Astrocyte (in vitro differentiated cells and primary cell): ENCODE data around the gene LYL1. TPM values are rescaled to one million over a fixed set of nuclear protein-coding genes. Genes with fewer than 3 reads are reported as not detected.

Source experiments
- DNase-seq: peaks from one replicate; pipeline ENCODE4 v3.0.0-alpha.2; 2010; ENCODE audit warnings: low read depth
- FAIRE-seq: peaks from 2 replicates; lab custom pipeline; 2011; peaks lifted over from hg19 to GRCh38; lab: Jason Lieb, UNC
- H2AFZ ChIP-seq: 2 replicates; pipeline ENCODE4 v1.6.0; 2012; ENCODE audit warnings: low read depth, low read length, inconsistent platforms
- H3K27ac ChIP-seq: 2 replicates; pipeline ENCODE4 v1.5.1; 2011; ENCODE audit warnings: low read depth, low read length, inconsistent platforms
- H3K27me3 ChIP-seq: 2 replicates; pipeline ENCODE4 v1.6.0; 2011; ENCODE audit warnings: low read length, inconsistent platforms; ENCODE audit not compliant: insufficient read depth
- H3K36me3 ChIP-seq: 2 replicates; pipeline ENCODE4 v1.5.1; 2011; ENCODE audit warnings: low read length, inconsistent platforms; ENCODE audit not compliant: insufficient read depth
- H3K4me1 ChIP-seq: 2 replicates; pipeline ENCODE4 v1.5.1; 2011; ENCODE audit warnings: low read length, inconsistent platforms; ENCODE audit not compliant: insufficient read depth
- H3K4me2 ChIP-seq: 2 replicates; pipeline ENCODE4 v1.6.0; 2012; ENCODE audit warnings: low read length, inconsistent platforms
- H3K4me3 ChIP-seq: 2 replicates; pipeline ENCODE4 v1.5.1; 2011; ENCODE audit warnings: low read depth, mild to moderate bottlenecking, low read length, inconsistent platforms; ENCODE audit not compliant: insufficient read depth
- H3K79me2 ChIP-seq: 2 replicates; pipeline ENCODE4 v1.6.0; 2012; ENCODE audit warnings: mild to moderate bottlenecking, low read length, inconsistent platforms; ENCODE audit not compliant: insufficient read depth
- H3K9ac ChIP-seq: 2 replicates; pipeline ENCODE4 v1.6.0; 2012; ENCODE audit warnings: mild to moderate bottlenecking, low read length, inconsistent platforms
- H3K9me3 ChIP-seq: 2 replicates; pipeline ENCODE4 v1.5.1; 2012; ENCODE audit warnings: low read depth, mild to moderate bottlenecking, low read length, inconsistent platforms; ENCODE audit not compliant: insufficient read depth
- H4K20me1 ChIP-seq: 2 replicates; pipeline ENCODE4 v1.6.0; 2012; ENCODE audit warnings: low read length, inconsistent platforms; ENCODE audit not compliant: insufficient read depth
- H3K27ac Mint-ChIP-seq: one replicate; pipeline ENCODE4 v1.8.0; 2021; ENCODE audit warnings: mild to moderate bottlenecking, mixed read lengths; ENCODE audit not compliant: unreplicated experiment
- H3K27me3 Mint-ChIP-seq: one replicate; pipeline ENCODE4 v1.8.0; 2021; ENCODE audit warnings: low read depth, mixed read lengths; ENCODE audit not compliant: unreplicated experiment
- H3K36me3 Mint-ChIP-seq: one replicate; pipeline ENCODE4 v1.8.0; 2021; ENCODE audit warnings: low read depth, mixed read lengths; ENCODE audit not compliant: unreplicated experiment
- H3K4me1 Mint-ChIP-seq: one replicate; pipeline ENCODE4 v1.8.0; 2021; ENCODE audit warnings: low read depth, mixed read lengths; ENCODE audit not compliant: unreplicated experiment
- H3K4me3 Mint-ChIP-seq: one replicate; pipeline ENCODE4 v1.8.0; 2021; ENCODE audit warnings: mild to moderate bottlenecking, moderate library complexity, mixed read lengths; ENCODE audit not compliant: unreplicated experiment
- H3K9me3 Mint-ChIP-seq: one replicate; pipeline ENCODE4 v1.8.0; 2021; ENCODE audit warnings: mild to moderate bottlenecking, mixed read lengths; ENCODE audit not compliant: unreplicated experiment
- EZH2 ChIP-seq: IDR thresholded peaks from 2 replicates; pipeline ENCODE4 v1.6.1; 2012; ENCODE audit warnings: mild to moderate bottlenecking, low read length, inconsistent platforms; ENCODE audit not compliant: insufficient read depth
- total RNA-seq: library from RNA; stranded (reverse); gene quantifications from 2 replicates; pipeline ENCODE4 v1.2.1, GENCODE V29; 2021
- TF ChIP-seq, protein P1 (sequence below): IDR thresholded peaks from 2 replicates; pipeline ENCODE4 v1.5.1; 2011; ENCODE audit warnings: low read depth, mild to moderate bottlenecking, inconsistent platforms, low read length, moderate library complexity; ENCODE audit not compliant: insufficient read depth

LYL1 gene
- total RNA-seq, 1 donor from 2014 or later: 0.27 TPM

DNA sequence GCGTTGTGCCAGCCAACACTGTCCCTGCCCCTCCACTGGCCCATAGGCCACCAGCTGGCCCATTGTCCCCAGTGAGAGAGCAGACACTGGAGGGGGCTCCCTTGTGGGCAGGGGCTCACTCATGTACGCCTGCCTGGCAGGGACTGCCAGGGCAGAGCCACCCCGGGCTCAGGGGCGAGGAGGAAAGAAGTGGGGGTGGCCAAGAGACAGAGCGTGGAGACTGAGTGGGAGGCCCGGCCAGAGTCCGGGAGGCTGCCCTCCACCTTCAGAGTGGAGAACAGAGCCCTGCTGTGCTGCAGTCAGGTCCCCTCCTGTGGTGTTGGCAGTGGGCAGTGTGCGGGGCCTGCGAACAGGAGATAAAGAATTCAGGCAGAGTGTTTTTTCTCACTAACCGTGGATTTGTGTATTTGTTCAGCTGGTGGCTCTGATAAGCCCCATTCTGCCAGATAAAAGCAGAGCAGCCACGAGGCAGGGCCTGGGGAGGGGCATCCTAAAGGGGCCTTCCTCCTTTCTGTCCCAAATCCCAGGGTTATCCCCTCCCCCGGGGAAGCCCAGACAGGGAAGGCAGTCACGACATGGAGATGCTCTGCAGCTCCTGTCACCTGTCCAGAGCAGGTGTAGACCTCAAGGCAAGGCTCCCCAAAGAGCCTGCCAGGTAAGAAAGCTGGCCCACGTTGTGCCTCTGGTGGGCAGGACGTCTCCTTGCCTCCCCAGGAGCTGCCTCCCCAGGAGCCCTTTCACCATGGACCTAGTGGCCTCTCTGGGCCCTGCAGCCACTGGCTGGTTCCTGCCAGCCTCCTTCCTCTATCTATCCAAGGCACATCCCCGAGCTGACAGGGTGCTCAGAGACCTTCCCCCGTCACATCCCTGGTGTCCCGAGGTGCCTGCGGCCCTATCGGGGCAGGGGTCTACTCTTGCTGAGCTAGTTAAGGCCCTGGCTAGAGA lies 33.0 kb downstream of the LYL1 start:
- no peaks in the 10 kb centered on the region for H3K9me3 ChIP-seq
- peaks cover 2% of the 10 kb centered on the region for H3K36me3 ChIP-seq
- peaks cover 77% of the 10 kb centered on the region for H3K79me2 ChIP-seq
- H3K27ac ChIP-seq: no peak overlapping the region
- Mint-ChIP-seq H3K4me1 (no peaks in the 10 kb centered on the region), H3K36me3 (peaks cover 7% of the 10 kb centered on the region), H3K4me3 (no peak overlapping the region), H3K9me3 (no peaks in the 10 kb centered on the region), H3K27me3 (peaks cover 91% of the 10 kb centered on the region), H3K27ac (no peak overlapping the region)
- TF ChIP-seq EZH2: no peak
- TF ChIP-seq, protein P1, sequence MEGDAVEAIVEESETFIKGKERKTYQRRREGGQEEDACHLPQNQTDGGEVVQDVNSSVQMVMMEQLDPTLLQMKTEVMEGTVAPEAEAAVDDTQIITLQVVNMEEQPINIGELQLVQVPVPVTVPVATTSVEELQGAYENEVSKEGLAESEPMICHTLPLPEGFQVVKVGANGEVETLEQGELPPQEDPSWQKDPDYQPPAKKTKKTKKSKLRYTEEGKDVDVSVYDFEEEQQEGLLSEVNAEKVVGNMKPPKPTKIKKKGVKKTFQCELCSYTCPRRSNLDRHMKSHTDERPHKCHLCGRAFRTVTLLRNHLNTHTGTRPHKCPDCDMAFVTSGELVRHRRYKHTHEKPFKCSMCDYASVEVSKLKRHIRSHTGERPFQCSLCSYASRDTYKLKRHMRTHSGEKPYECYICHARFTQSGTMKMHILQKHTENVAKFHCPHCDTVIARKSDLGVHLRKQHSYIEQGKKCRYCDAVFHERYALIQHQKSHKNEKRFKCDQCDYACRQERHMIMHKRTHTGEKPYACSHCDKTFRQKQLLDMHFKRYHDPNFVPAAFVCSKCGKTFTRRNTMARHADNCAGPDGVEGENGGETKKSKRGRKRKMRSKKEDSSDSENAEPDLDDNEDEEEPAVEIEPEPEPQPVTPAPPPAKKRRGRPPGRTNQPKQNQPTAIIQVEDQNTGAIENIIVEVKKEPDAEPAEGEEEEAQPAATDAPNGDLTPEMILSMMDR: no peak
- H3K4me3 ChIP-seq: no peak overlapping the region
- peaks cover 92% of the 10 kb centered on the region for H4K20me1 ChIP-seq
- no peak overlapping the region for H2AFZ ChIP-seq
- FAIRE-seq (no peak), DNase-seq (no peak)
- H3K9ac ChIP-seq: no peak overlapping the region
- peak overlapping the region; percentile 36 for H3K4me2 ChIP-seq
- H3K4me1 ChIP-seq: peaks cover 12% of the 10 kb centered on the region
- no peaks in the 10 kb centered on the region for H3K27me3 ChIP-seq

DNA sequence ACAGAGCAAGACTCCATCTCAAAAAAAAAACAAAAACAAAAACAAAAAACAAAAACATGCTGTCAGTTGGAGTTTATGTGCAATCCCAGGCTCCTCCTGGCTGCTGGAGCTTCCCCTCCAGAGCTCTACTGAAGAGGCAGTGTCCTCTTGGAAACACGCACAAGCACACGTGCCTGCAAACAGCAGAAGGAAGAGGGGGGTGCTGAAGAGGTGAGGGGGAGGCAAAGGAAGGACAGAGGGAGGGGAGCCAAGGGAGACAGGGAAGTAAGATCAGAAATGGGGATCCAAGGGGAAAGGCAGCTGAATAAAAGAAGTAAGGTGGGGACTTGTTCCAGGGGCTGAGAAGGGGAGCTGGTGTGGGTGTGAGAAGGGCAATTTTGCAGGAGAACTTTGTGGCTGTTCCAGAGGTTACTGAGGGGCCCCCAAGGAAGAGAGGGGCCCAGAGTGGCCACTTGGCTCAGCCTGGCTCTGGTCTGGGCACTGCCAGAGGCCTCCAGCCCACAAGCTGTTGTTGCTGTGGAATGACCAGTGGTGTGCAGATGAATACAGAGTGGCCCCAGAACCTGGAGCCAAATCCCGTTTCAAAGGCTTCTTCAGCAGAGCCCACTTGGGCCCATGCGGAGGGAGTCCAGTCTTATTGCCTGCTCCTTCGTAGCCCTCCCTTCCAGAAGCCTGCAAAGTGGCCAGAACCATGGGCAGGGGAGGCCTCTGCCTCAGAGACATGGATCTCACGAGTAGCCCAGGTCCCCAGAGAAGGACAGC lies 34.4 kb downstream of the LYL1 start:
- no peak overlapping the region for H3K9ac ChIP-seq
- no peak overlapping the region for H3K4me2 ChIP-seq
- peaks cover 91% of the 10 kb centered on the region for H3K79me2 ChIP-seq
- H3K9me3 ChIP-seq: no peaks in the 10 kb centered on the region
- H4K20me1 ChIP-seq: peaks cover 97% of the 10 kb centered on the region
- H2AFZ ChIP-seq: no peak overlapping the region
- H3K27me3 ChIP-seq: no peaks in the 10 kb centered on the region
- no peak overlapping the region for H3K4me3 ChIP-seq
- TF ChIP-seq EZH2: no peak
- TF ChIP-seq, protein P1: no peak
- no peak overlapping the region for H3K4me3 Mint-ChIP-seq
- peaks cover 13% of the 10 kb centered on the region for H3K4me1 ChIP-seq
- H3K36me3 ChIP-seq: peaks cover under 1% of the 10 kb centered on the region
- peaks cover 4% of the 10 kb centered on the region for H3K4me1 Mint-ChIP-seq
- H3K27ac Mint-ChIP-seq: no peak overlapping the region
- DNase-seq (no peak), FAIRE-seq (no peak)
- no peaks in the 10 kb centered on the region for H3K9me3 Mint-ChIP-seq
- peaks cover 7% of the 10 kb centered on the region for H3K36me3 Mint-ChIP-seq
- H3K27me3 Mint-ChIP-seq: peaks cover 90% of the 10 kb centered on the region
- H3K27ac ChIP-seq: no peak overlapping the region
